K562 (cell line): ENCODE data around the gene ZNF429. TPM values are rescaled to one million over a fixed set of nuclear protein-coding genes. Genes with fewer than 3 reads are reported as not detected.

Experiments
- CXXC5 ChIP-seq: fragments of 250-450 bp; sonication (Bioruptor Pico); IDR thresholded peaks from 2 replicates; pipeline ENCODE4 v1.8.0; 2022; ENCODE audit warnings: inconsistent platforms, mild to moderate bottlenecking, moderate library complexity
- DIDO1 ChIP-seq: fragments of 450-650 bp; IDR thresholded peaks from 2 replicates; pipeline ENCODE4 v1.6.1; 2016; ENCODE audit warnings: low read depth, missing biosample characterization, missing genetic modification characterization
- FOXA3 ChIP-seq, 2 experiments: fragments of 450-650 bp in 1 of 2; sonication (generic) in 1 of 2; formaldehyde crosslinking; IDR thresholded peaks in 1 of 2; conservative IDR thresholded peaks in 1 of 2; 2 replicates each; pipeline versions ENCODE4 v1.4.0 to v1.8.0; 2020 to 2022; ENCODE audit warnings: mild to moderate bottlenecking in 2 of 2, missing genetic modification reagents in 1 of 2
- MCM5 ChIP-seq: fragments of 450-650 bp; IDR thresholded peaks from 2 replicates; pipeline ENCODE4 v1.6.1; 2016; ENCODE audit warnings: low read depth
- MLX ChIP-seq, 2 experiments: fragments of 450-650 bp in 1 of 2; sonication (generic) in 1 of 2; formaldehyde crosslinking; conservative IDR thresholded peaks; 2 replicates each; pipeline versions ENCODE4 v1.4.0 to v1.8.1; 2020 to 2022; ENCODE audit warnings: mild to moderate bottlenecking in 1 of 2, missing genetic modification reagents in 1 of 2
- NCOA4 ChIP-seq: fragments of 450-650 bp; IDR thresholded peaks from 2 replicates; pipeline ENCODE4 v1.6.1; 2018; ENCODE audit warnings: mild to moderate bottlenecking; ENCODE audit not compliant: partially characterized antibody
- NFIX ChIP-seq: fragments of 250-450 bp; sonication (Bioruptor Pico); IDR thresholded peaks from 2 replicates; pipeline ENCODE4 v1.4.0; 2020; ENCODE audit warnings: low read depth, mild to moderate bottlenecking, moderate library complexity
- PHB2 ChIP-seq: fragments of 450-650 bp; IDR thresholded peaks from 2 replicates; pipeline ENCODE4 v1.6.1; 2017; ENCODE audit warnings: low read depth
- PHF8 ChIP-seq: fragments of 200-600 bp; sonication (generic); IDR thresholded peaks from 2 replicates; pipeline ENCODE4 v1.6.1; 2012; ENCODE audit warnings: mixed run types, mild to moderate bottlenecking, inconsistent platforms, low read length, moderate library complexity, borderline replicate concordance
- SRSF1 ChIP-seq: fragments of 200-400 bp; formaldehyde crosslinking; IDR thresholded peaks from 2 replicates; pipeline ENCODE4 v1.6.1; 2017; ENCODE audit warnings: mild to moderate bottlenecking, low read depth, low read length, moderate library complexity
- ZNF75A ChIP-seq: fragments of 450-650 bp; formaldehyde crosslinking; IDR thresholded peaks from 2 replicates; pipeline ENCODE4 v1.4.0; 2020; ENCODE audit warnings: mild to moderate bottlenecking
- polyA plus RNA-seq, 8 experiments: library from polyadenylated mRNA; depleted of rRNA in 4 of 8; stranded (reverse) in 5 of 8; unstranded in 3 of 8; fragments of >200 nt; fragmentation: Nextera tagmentation in 2 of 8; fragmentation: Illumina TruSeq in 1 of 8; extraction: Ambion mirVana in 2 of 8; extraction: Trizol in 1 of 8; gene quantifications; 2 replicates each; pipeline versions ENCODE4 v1.2.1 to v1.2.3, GENCODE V29; 2011 to 2014; ENCODE audit warnings: inconsistent platforms in 1 of 8, missing spikeins in 1 of 8
- total RNA-seq, 7 experiments: library from RNA; depleted of rRNA in 6 of 7; stranded (reverse); fragments of >200 nt in 6 of 7; fragmentation: Illumina TruSeq in 2 of 7; extraction: Trizol in 2 of 7; gene quantifications; 2 replicates each; pipeline versions ENCODE4 v1.2.1 to v1.2.3, GENCODE V29; 2011 to 2021; ENCODE audit warnings: low replicate concordance in 1 of 7
- TF ChIP-seq, protein P1 (sequence below): IDR thresholded peaks from 2 replicates; pipeline ENCODE4 v1.6.1; 2011; ENCODE audit warnings: borderline replicate concordance, low read depth, mild to moderate bottlenecking, moderate library complexity, low read length; ENCODE audit not compliant: insufficient read depth, poor library complexity, severe bottlenecking
- TF ChIP-seq, protein P2 (sequence below): fragments of 200-800 bp; sonication (Bioruptor generic); IDR thresholded peaks from 2 replicates; pipeline ENCODE4 v1.6.1; 2017; ENCODE audit warnings: missing genetic modification characterization, missing compliant biosample characterization
- TF ChIP-seq, protein P3 (sequence below): sonication (generic); formaldehyde crosslinking; IDR thresholded peaks from 2 replicates; pipeline ENCODE4 v1.8.1; 2023; ENCODE audit warnings: missing genetic modification reagents, mild to moderate bottlenecking, borderline replicate concordance
- TF ChIP-seq, protein P4 (sequence below): fragments of 450-650 bp; formaldehyde crosslinking; IDR thresholded peaks from 2 replicates; pipeline ENCODE4 v1.4.0; 2020; ENCODE audit warnings: mild to moderate bottlenecking, moderate library complexity

Gene ZNF429
- total and polyA plus RNA-seq, 9 of the 15 experiments (the other 6 are each of a cell fraction or from before 2014, with no cell fraction given), result 11.4 to 24.5 (median 16.3) TPM

- TF ChIP-seq, protein P1, sequence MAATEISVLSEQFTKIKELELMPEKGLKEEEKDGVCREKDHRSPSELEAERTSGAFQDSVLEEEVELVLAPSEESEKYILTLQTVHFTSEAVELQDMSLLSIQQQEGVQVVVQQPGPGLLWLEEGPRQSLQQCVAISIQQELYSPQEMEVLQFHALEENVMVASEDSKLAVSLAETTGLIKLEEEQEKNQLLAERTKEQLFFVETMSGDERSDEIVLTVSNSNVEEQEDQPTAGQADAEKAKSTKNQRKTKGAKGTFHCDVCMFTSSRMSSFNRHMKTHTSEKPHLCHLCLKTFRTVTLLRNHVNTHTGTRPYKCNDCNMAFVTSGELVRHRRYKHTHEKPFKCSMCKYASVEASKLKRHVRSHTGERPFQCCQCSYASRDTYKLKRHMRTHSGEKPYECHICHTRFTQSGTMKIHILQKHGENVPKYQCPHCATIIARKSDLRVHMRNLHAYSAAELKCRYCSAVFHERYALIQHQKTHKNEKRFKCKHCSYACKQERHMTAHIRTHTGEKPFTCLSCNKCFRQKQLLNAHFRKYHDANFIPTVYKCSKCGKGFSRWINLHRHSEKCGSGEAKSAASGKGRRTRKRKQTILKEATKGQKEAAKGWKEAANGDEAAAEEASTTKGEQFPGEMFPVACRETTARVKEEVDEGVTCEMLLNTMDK, result no peak
- TF ChIP-seq FOXA3 (CRISPR knock-in tag; conservative IDR thresholded peaks at IDR 0.05 in 1 of 2, IDR thresholded peaks at IDR 0.05 in 1 of 2) (no peak), DIDO1 (tag) (no peak), SRSF1 (no peak), CXXC5 (CRISPR knock-in tag) (peak; percentile 45; the same call in 1 of the 2 replicates), MCM5 (no peak), NFIX (CRISPR knock-in tag) (no peak), MLX (CRISPR knock-in tag; conservative IDR thresholded peaks at IDR 0.05) (no peak), PHB2 (no peak), NCOA4 (no peak), ZNF75A (CRISPR knock-in tag) (no peak), PHF8 (no peak)
- TF ChIP-seq, protein P2, sequence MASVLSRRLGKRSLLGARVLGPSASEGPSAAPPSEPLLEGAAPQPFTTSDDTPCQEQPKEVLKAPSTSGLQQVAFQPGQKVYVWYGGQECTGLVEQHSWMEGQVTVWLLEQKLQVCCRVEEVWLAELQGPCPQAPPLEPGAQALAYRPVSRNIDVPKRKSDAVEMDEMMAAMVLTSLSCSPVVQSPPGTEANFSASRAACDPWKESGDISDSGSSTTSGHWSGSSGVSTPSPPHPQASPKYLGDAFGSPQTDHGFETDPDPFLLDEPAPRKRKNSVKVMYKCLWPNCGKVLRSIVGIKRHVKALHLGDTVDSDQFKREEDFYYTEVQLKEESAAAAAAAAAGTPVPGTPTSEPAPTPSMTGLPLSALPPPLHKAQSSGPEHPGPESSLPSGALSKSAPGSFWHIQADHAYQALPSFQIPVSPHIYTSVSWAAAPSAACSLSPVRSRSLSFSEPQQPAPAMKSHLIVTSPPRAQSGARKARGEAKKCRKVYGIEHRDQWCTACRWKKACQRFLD, result peak; percentile 75; the same call in 1 of the 2 replicates
- TF ChIP-seq, protein P3, sequence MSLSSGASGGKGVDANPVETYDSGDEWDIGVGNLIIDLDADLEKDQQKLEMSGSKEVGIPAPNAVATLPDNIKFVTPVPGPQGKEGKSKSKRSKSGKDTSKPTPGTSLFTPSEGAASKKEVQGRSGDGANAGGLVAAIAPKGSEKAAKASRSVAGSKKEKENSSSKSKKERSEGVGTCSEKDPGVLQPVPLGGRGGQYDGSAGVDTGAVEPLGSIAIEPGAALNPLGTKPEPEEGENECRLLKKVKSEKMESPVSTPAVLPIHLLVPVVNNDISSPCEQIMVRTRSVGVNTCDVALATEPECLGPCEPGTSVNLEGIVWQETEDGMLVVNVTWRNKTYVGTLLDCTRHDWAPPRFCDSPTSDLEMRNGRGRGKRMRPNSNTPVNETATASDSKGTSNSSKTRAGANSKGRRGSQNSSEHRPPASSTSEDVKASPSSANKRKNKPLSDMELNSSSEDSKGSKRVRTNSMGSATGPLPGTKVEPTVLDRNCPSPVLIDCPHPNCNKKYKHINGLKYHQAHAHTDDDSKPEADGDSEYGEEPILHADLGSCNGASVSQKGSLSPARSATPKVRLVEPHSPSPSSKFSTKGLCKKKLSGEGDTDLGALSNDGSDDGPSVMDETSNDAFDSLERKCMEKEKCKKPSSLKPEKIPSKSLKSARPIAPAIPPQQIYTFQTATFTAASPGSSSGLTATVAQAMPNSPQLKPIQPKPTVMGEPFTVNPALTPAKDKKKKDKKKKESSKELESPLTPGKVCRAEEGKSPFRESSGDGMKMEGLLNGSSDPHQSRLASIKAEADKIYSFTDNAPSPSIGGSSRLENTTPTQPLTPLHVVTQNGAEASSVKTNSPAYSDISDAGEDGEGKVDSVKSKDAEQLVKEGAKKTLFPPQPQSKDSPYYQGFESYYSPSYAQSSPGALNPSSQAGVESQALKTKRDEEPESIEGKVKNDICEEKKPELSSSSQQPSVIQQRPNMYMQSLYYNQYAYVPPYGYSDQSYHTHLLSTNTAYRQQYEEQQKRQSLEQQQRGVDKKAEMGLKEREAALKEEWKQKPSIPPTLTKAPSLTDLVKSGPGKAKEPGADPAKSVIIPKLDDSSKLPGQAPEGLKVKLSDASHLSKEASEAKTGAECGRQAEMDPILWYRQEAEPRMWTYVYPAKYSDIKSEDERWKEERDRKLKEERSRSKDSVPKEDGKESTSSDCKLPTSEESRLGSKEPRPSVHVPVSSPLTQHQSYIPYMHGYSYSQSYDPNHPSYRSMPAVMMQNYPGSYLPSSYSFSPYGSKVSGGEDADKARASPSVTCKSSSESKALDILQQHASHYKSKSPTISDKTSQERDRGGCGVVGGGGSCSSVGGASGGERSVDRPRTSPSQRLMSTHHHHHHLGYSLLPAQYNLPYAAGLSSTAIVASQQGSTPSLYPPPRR (CRISPR knock-in tag), result no peak
- TF ChIP-seq, protein P4, sequence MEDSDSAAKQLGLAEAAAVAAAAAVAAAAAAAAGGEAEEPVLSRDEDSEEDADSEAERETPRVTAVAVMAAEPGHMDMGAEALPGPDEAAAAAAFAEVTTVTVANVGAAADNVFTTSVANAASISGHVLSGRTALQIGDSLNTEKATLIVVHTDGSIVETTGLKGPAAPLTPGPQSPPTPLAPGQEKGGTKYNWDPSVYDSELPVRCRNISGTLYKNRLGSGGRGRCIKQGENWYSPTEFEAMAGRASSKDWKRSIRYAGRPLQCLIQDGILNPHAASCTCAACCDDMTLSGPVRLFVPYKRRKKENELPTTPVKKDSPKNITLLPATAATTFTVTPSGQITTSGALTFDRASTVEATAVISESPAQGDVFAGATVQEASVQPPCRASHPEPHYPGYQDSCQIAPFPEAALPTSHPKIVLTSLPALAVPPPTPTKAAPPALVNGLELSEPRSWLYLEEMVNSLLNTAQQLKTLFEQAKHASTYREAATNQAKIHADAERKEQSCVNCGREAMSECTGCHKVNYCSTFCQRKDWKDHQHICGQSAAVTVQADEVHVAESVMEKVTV (CRISPR knock-in tag), result no peak
These were observed 88.8 kb downstream of the ZNF429 start (continued) for GRCh38 chr19:21593934-21594820.
